ENCODE results near the gene JHY. TPM values are rescaled to one million over a fixed set of nuclear protein-coding genes. Genes with fewer than 3 reads are reported as not detected.

The JHY gene
- total and polyA plus RNA-seq, 8 donors, result 1.1 to 4.2 (median 2.1) TPM

DNA sequence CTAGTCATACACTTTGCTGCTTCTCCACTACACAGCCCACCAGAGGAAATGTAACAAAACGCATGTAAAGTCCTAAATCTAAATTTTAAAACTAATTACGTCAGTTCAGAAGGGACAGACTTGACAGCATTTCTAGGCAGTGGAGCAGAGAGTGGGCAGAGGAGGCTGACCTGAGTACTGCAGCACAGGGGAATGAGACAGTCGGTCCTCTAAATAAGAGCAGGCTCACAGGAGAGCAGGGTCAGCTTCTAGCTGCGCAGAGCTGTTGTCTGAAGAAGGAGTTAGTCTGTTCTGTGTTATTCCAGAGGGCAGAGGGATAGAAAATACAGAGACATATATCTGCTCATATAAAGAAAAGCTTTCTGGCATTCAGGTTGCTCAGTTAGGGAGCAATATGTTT is 40.3 kb downstream of the JHY start:
- H3K9me3 ChIP-seq, result no peaks in the 10 kb centered on the region
- no peak for DNase-seq
- no peaks in the 10 kb centered on the region for H3K27me3 ChIP-seq
- WGBS, 2 donors, result 79 to 86% methylated on average over 4 of the region's 4 CpGs
- intact Hi-C loops (cut with DNase I), result no loop called here
- H3K4me3 ChIP-seq, result no peak overlapping the region
- no peak overlapping the region for H3K27ac ChIP-seq
- no peaks in the 10 kb centered on the region for H3K36me3 ChIP-seq
- TF ChIP-seq, protein P1, sequence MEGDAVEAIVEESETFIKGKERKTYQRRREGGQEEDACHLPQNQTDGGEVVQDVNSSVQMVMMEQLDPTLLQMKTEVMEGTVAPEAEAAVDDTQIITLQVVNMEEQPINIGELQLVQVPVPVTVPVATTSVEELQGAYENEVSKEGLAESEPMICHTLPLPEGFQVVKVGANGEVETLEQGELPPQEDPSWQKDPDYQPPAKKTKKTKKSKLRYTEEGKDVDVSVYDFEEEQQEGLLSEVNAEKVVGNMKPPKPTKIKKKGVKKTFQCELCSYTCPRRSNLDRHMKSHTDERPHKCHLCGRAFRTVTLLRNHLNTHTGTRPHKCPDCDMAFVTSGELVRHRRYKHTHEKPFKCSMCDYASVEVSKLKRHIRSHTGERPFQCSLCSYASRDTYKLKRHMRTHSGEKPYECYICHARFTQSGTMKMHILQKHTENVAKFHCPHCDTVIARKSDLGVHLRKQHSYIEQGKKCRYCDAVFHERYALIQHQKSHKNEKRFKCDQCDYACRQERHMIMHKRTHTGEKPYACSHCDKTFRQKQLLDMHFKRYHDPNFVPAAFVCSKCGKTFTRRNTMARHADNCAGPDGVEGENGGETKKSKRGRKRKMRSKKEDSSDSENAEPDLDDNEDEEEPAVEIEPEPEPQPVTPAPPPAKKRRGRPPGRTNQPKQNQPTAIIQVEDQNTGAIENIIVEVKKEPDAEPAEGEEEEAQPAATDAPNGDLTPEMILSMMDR (IDR thresholded peaks at IDR 0.05), result no peak
- ATAC-seq, result no peak
- no peak for FAIRE-seq
- no peaks in the 10 kb centered on the region for H3K4me1 ChIP-seq

DNA sequence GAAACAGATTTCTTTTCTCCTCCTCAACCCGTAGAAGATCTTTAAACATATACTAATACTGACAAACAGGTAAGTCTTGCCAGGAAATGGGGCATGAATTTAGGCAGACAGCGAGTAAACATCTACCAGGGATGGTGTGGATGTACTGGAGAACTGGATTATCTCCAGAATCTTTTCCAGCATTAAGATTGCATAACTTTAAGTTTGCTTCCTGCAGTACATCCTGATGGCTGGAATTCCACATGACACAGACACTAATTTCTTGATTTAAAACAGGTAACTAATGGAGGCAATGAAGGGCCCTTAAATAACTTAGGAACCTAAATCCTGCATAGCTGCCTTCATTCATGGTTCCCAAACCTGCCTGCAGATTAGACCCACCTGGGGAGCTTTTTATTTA is 40.7 kb downstream of the JHY start:
- FAIRE-seq, result no peak
- WGBS, 2 donors, result 64 to 67% methylated on average over 2 of the region's 2 CpGs
- ATAC-seq, result no peak

DNA sequence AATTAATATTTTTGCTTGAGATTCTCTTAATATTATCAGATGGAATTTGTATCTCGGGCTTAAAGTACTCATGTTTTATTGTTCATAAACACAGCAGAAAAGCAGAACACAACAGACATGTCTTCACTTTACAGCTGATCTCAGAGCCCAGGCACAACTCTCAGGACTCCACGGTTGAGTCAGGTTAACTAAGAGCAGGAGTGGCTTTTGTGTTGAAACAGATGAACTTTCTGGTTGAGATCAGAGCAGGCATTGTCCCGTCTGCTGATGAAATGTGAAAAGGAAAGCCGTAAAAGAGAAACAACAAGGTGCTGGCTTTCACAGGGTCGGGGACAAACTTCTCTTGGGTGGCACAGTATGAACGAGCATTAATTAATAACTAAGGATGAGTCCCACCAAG is 49.0 kb downstream of the JHY start:
- 70 to 80% methylated on average over 6 of the region's 6 CpGs for WGBS, 2 donors
- no peaks in the 10 kb centered on the region for H3K36me3 ChIP-seq
- no peak for DNase-seq
- FAIRE-seq, result no peak
- intact Hi-C loops (cut with DNase I), result no loop called here
- H3K9me3 ChIP-seq, result no peaks in the 10 kb centered on the region
- H3K27me3 ChIP-seq, result no peaks in the 10 kb centered on the region
- TF ChIP-seq, protein P1 (IDR thresholded peaks at IDR 0.05), result no peak
- H3K4me3 ChIP-seq, result no peak overlapping the region
- no peak for ATAC-seq
- H3K27ac ChIP-seq, result no peak overlapping the region
- H3K4me1 ChIP-seq, result no peaks in the 10 kb centered on the region

More for the DNA sequence above, 40.7 kb downstream of the JHY start:
- DNase-seq, result no peak
- H3K27ac ChIP-seq, result no peak overlapping the region
- H3K36me3 ChIP-seq, result no peaks in the 10 kb centered on the region
- intact Hi-C loops (cut with DNase I), result no loop called here
- H3K27me3 ChIP-seq, result no peaks in the 10 kb centered on the region
- H3K4me3 ChIP-seq, result no peak overlapping the region
- TF ChIP-seq, protein P1 (IDR thresholded peaks at IDR 0.05), result no peak
- H3K9me3 ChIP-seq, result no peaks in the 10 kb centered on the region
- no peaks in the 10 kb centered on the region for H3K4me1 ChIP-seq

DNA sequence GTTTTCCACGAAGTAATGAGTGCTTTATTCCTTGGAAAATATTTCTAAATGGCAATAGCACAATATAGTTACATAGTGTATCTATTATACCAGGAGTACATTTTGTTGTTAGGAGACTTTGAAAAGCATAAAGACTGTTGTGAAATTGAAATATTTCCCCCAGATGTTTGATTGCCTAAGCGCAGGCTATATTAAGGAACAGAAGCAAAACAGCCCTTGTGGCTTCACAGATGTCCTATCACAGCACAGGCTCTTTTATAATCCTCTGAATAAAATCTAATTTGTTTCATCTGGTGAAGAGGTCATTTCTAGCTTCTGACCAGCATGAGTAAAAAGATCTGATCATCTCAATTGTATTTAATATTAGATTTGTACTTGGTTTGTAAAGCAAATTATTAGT is 50.9 kb downstream of the JHY start:
- H3K4me3 ChIP-seq, result no peak overlapping the region
- no peaks in the 10 kb centered on the region for H3K36me3 ChIP-seq
- intact Hi-C loops (cut with DNase I), result no loop called here
- ATAC-seq (no peak), FAIRE-seq (no peak), DNase-seq (no peak)
- no peaks in the 10 kb centered on the region for H3K4me1 ChIP-seq
- TF ChIP-seq, protein P1 (IDR thresholded peaks at IDR 0.05), result no peak
- H3K27me3 ChIP-seq, result no peaks in the 10 kb centered on the region
- no peaks in the 10 kb centered on the region for H3K9me3 ChIP-seq
- no peak overlapping the region for H3K27ac ChIP-seq
- 52 to 57% methylated on average over 2 of the region's 2 CpGs for WGBS, 2 donors

DNA sequence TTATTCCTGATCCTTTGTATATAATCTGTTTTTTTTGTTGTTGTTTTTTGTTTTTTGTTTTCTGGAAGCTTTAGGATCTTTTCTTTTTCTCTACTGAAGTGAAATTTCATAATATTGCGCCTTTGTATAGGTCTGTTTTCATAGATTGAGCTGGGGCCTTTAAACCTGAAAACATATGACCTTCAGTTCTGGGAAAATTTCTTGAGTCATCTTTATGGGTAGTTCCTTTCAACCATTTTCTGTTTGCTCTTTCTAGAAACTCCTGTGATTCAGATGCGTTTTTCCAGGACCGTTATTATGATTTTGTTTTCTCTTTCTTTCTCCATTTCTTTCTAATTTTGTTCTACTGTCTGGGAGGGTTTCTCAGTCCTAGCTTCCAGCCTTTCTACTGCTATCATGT is 55.4 kb downstream of the JHY start:
- FAIRE-seq (no peak), DNase-seq (no peak), ATAC-seq (no peak)
- Histone ChIP-seq H3K4me3 (no peak overlapping the region), H3K27ac (no peak overlapping the region), H3K9me3 (no peaks in the 10 kb centered on the region), H3K4me1 (no peaks in the 10 kb centered on the region), H3K27me3 (no peaks in the 10 kb centered on the region), H3K36me3 (no peaks in the 10 kb centered on the region)
- intact Hi-C loops (cut with DNase I), result no loop called here
- WGBS, 2 donors, result 69 to 84% methylated on average over 3 of the region's 3 CpGs
- TF ChIP-seq, protein P1 (IDR thresholded peaks at IDR 0.05), result no peak

Measured in pancreas (tissue), 10 donors.